ENCODE data around the gene PGBD1. TPM values are rescaled to one million over a fixed set of nuclear protein-coding genes. Genes with fewer than 3 reads are reported as not detected.

Gene PGBD1
- total RNA-seq, 4 donors from 2014 or later: 1.4 to 5.4 (median 4.1) TPM

- DNase-seq: no peak
- intact Hi-C loops (cut with DNase I): no loop called here
- WGBS, 2 donors: 94 to 98% methylated on average over 1 of the region's 1 CpG
- Histone ChIP-seq H3K27me3 (no peaks in the 10 kb centered on the region), H3K27ac (no peak overlapping the region), H3K36me3 (peaks cover 2 to 9% of the 10 kb centered on the region in 2 donors), H3K9me3 (no peaks in the 10 kb centered on the region), H3K4me3 (replicated peaks in 1 of 3) (no peak overlapping the region), H3K4me1 (no peaks in the 10 kb centered on the region)
- TF ChIP-seq POLR2A (IDR thresholded peaks at IDR 0.05) (no peak), CTCF (IDR thresholded peaks at IDR 0.05) (no peak)
Measured at GRCh38 chr6:28240471-28240870, 40.9 kb upstream of the PGBD1 start.

- WGBS, 2 donors: 95 to 96% methylated on average over 3 of the region's 3 CpGs
- peaks cover 7 to 26% of the 10 kb centered on the region in 2 donors for H3K36me3 ChIP-seq
Measured at GRCh38 chr6:28243946-28244345, 37.4 kb upstream of the PGBD1 start.

DNA sequence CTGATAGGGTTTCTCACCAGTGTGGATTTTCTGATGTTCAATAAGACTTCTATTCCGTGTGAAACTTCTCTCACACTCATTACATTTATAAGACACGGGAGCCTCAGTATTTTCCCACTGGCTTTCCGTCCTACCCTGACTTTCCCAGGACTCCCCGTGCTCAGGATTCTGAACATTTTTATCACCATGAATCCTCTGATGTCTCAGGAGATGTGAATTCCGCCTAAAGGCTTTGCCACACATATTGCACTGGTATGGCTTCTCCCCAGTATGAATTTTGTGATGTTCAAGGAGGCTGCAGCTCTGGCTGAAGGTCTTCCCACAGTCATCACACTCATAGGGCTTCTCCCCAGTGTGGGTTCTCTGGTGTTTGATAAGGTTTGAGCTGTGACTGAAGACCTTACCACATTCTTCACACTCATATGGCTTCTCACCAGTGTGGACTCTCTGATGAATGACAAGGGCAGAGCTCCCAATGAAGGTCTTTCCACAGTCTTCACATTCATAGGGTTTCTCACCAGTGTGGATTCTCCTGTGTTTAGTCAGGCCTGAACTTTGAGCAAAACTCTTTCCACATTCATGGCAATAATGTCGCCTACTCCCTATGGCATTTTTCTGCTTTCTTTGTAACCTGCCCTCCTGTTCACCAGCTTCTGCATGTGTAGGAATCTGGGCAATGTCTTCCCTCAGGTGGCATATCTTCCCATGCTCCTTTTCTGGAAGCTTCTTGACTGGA, 36.0 kb upstream of the PGBD1 start:
- Histone ChIP-seq H3K27me3 (no peaks in the 10 kb centered on the region), H3K27ac (no peak overlapping the region), H3K9me3 (no peaks in the 10 kb centered on the region), H3K4me1 (peaks cover 0 to under 1% of the 10 kb centered on the region in 2 donors), H3K4me3 (replicated peaks in 1 of 3) (no peak overlapping the region), H3K36me3 (peaks cover 7 to 26% of the 10 kb centered on the region in 2 donors)
- TF ChIP-seq CTCF (IDR thresholded peaks at IDR 0.05): no peak
- TF ChIP-seq POLR2A (IDR thresholded peaks at IDR 0.05): no peak
- WGBS, 2 donors: 93% methylated on average over 6 of the region's 6 CpGs
- intact Hi-C loops (cut with DNase I): no loop called here
- no peak for DNase-seq

More at GRCh38 chr6:28243946-28244345, 37.4 kb upstream of the PGBD1 start:
- TF ChIP-seq POLR2A (IDR thresholded peaks at IDR 0.05) (no peak), CTCF (IDR thresholded peaks at IDR 0.05) (no peak)
- Histone ChIP-seq H3K27ac (no peak overlapping the region), H3K4me3 (replicated peaks in 1 of 3) (no peak overlapping the region), H3K27me3 (no peaks in the 10 kb centered on the region), H3K4me1 (no peaks in the 10 kb centered on the region), H3K9me3 (no peaks in the 10 kb centered on the region)
- DNase-seq: no peak
- intact Hi-C loops (cut with DNase I): no loop called here

GRCh38 chr6:28248916-28249315, 32.5 kb upstream of the PGBD1 start:
- intact Hi-C loops (cut with DNase I): no loop called here
- no peak for DNase-seq
- H3K27me3 ChIP-seq: no peaks in the 10 kb centered on the region
- no peak overlapping the region for H3K4me3 ChIP-seq (replicated peaks in 1 of 3)
- H3K9me3 ChIP-seq: no peaks in the 10 kb centered on the region
- no peak for TF ChIP-seq POLR2A (IDR thresholded peaks at IDR 0.05)
- no peak for TF ChIP-seq CTCF (IDR thresholded peaks at IDR 0.05)
- peaks cover 7 to 26% of the 10 kb centered on the region in 2 donors for H3K36me3 ChIP-seq
- peaks cover 6 to 15% of the 10 kb centered on the region in 2 donors for H3K4me1 ChIP-seq
- H3K27ac ChIP-seq: no peak overlapping the region
- 90 to 91% methylated on average over 1 of the region's 1 CpG for WGBS, 2 donors

DNA sequence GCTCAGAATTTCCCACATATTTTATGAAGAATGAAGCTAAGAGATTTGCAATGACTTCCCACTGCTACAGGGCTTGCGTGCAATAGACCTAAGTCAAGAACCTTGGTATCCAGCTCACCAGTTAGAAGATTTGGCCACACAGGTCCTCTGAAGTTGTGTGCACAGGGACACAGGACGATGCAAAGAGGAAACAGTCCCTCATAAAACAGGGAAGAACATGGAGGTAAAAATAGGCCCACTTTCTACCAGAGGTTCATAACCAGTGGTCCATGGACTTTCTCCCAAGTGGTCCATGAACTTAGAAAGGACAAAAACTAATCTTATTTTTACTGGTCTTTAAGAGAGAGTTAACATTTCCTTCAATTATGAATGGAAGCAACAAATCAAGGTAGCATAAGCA, 30.6 kb upstream of the PGBD1 start:
- no peak for DNase-seq
- H3K4me3 ChIP-seq (replicated peaks in 1 of 3): no peak overlapping the region
- WGBS, 2 donors: 72 to 84% methylated on average over 2 of the region's 2 CpGs
- intact Hi-C loops (cut with DNase I): no loop called here
- H3K27ac ChIP-seq: no peak overlapping the region
- H3K9me3 ChIP-seq: no peaks in the 10 kb centered on the region
- H3K27me3 ChIP-seq: no peaks in the 10 kb centered on the region
- peaks cover 6 to 15% of the 10 kb centered on the region in 2 donors for H3K4me1 ChIP-seq
- no peak for TF ChIP-seq POLR2A (IDR thresholded peaks at IDR 0.05)
- no peak for TF ChIP-seq CTCF (IDR thresholded peaks at IDR 0.05)
- H3K36me3 ChIP-seq: peaks cover 2 to 17% of the 10 kb centered on the region in 2 donors
